ENCODE results near the gene ADGRV1. TPM values are rescaled to one million over a fixed set of nuclear protein-coding genes. Genes with fewer than 3 reads are reported as not detected.
A peak's percentile ranks its signal among the peaks of the same experiment; 100 is the strongest.

ADGRV1 gene
- total and polyA plus RNA-seq, 8 donors = 12.5 to 36.4 (median 16.9) TPM

DNA sequence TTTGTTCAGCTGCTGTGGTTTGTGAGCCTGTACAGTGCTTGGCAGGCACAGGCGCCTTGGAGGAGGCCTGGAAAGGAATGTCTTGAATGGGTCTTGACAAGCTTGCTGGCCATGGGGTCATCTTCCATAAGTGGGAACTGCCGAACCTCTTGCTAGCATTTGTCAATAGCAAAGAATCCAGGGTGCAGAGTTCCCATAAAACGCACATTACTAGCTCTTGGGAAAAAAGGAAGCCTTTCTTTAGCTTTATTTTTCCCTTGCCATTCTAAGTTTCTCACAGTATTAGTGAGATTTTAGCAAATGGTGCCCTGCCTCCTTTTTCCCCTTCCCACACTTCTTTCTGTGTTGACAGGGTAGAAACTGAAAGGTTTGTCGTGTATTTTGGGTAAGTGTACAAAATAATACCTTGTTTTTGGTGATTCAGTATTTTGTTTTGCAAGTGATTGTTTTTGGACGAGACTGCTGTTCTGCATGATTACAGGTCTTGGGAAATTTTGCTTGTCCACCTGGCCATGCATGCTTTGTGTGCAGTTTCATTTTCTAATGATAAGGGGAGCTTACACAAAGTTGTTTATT, 82.0 kb downstream of the ADGRV1 start:
- H3K27me3 ChIP-seq = no peaks in the 10 kb centered on the region
- peak; percentile 50 for ATAC-seq
- intact Hi-C loops (cut with DNase I) = no loop called here

GRCh38 chr5:90641528-90641927, 82.9 kb downstream of the ADGRV1 start:
- TF ChIP-seq CTCF (IDR thresholded peaks at IDR 0.05) = no peak
- ATAC-seq (no peak), DNase-seq (no peak)
- H3K27me3 ChIP-seq = no peaks in the 10 kb centered on the region
- no peak overlapping the region for H3K27ac ChIP-seq
- H3K4me3 ChIP-seq = no peak overlapping the region
- no peaks in the 10 kb centered on the region for H3K4me1 ChIP-seq
- H3K9me3 ChIP-seq = no peaks in the 10 kb centered on the region
- no peaks in the 10 kb centered on the region for H3K36me3 ChIP-seq
- intact Hi-C loops (cut with DNase I) = no loop called here

More for the DNA sequence above, 82.0 kb downstream of the ADGRV1 start:
- no peaks in the 10 kb centered on the region for H3K36me3 ChIP-seq
- no peaks in the 10 kb centered on the region for H3K4me1 ChIP-seq
- no peak for DNase-seq
- no peak overlapping the region for H3K4me3 ChIP-seq
- no peaks in the 10 kb centered on the region for H3K9me3 ChIP-seq
- TF ChIP-seq CTCF (IDR thresholded peaks at IDR 0.05) = no peak
- no peak overlapping the region for H3K27ac ChIP-seq

GRCh38 chr5:90642706-90643229, 84.2 kb downstream of the ADGRV1 start:
- TF ChIP-seq CTCF (IDR thresholded peaks at IDR 0.05) = no peak
- intact Hi-C loops (cut with DNase I) = no loop called here
- ATAC-seq (no peak), DNase-seq (no peak)
- no peaks in the 10 kb centered on the region for H3K27me3 ChIP-seq
- H3K36me3 ChIP-seq = no peaks in the 10 kb centered on the region
- no peaks in the 10 kb centered on the region for H3K9me3 ChIP-seq
- no peaks in the 10 kb centered on the region for H3K4me1 ChIP-seq
- no peak overlapping the region for H3K4me3 ChIP-seq
- H3K27ac ChIP-seq = no peak overlapping the region

GRCh38 chr5:90644132-90644531, 85.5 kb downstream of the ADGRV1 start:
- H3K9me3 ChIP-seq = no peaks in the 10 kb centered on the region
- TF ChIP-seq CTCF (IDR thresholded peaks at IDR 0.05) = no peak
- H3K4me3 ChIP-seq = no peak overlapping the region
- H3K27ac ChIP-seq = no peak overlapping the region
- DNase-seq (no peak), ATAC-seq (no peak)
- H3K27me3 ChIP-seq = no peaks in the 10 kb centered on the region
- intact Hi-C loops (cut with DNase I) = no loop called here
- H3K4me1 ChIP-seq = no peaks in the 10 kb centered on the region
- H3K36me3 ChIP-seq = no peaks in the 10 kb centered on the region

GRCh38 chr5:90645024-90645610, 86.5 kb downstream of the ADGRV1 start:
- Histone ChIP-seq H3K9me3 (no peaks in the 10 kb centered on the region), H3K36me3 (no peaks in the 10 kb centered on the region), H3K4me3 (no peak overlapping the region), H3K4me1 (no peaks in the 10 kb centered on the region), H3K27me3 (no peaks in the 10 kb centered on the region), H3K27ac (no peak overlapping the region)
- ATAC-seq (no peak), DNase-seq (no peak)
- TF ChIP-seq CTCF (IDR thresholded peaks at IDR 0.05) = no peak
- intact Hi-C loops (cut with DNase I) = no loop called here
